GM19438 (cell line): ENCODE results near the gene TEDDM1.
"Not testable (repeated sequence)": the region's sequence is repeated elsewhere in the genome, so short reads cannot be mapped to it uniquely, and the experiment has no call there.

Source experiments
- ATAC-seq: cut with Tn5 transposase; IDR thresholded peaks from one replicate; pipeline ENCODE4 v1.9.1; 2021; ENCODE audit warnings: low read depth; ENCODE audit not compliant: unreplicated experiment

The TEDDM1 gene

GRCh38 chr1:182383037-182383661, 17.3 kb downstream of the TEDDM1 start:
- ATAC-seq = no peak

GRCh38 chr1:182381962-182382819, 18.3 kb downstream of the TEDDM1 start:
- ATAC-seq = no peak

- no peak for ATAC-seq
Observed at GRCh38 chr1:182380199-182380598, 20.3 kb downstream of the TEDDM1 start.

GRCh38 chr1:182379781-182380180, 20.7 kb downstream of the TEDDM1 start:
- not testable (repeated sequence) for ATAC-seq

GRCh38 chr1:182376936-182377574, 23.4 kb downstream of the TEDDM1 start:
- no peak for ATAC-seq

- no peak for ATAC-seq
Observed at GRCh38 chr1:182374101-182374834, 26.2 kb downstream of the TEDDM1 start.

DNA sequence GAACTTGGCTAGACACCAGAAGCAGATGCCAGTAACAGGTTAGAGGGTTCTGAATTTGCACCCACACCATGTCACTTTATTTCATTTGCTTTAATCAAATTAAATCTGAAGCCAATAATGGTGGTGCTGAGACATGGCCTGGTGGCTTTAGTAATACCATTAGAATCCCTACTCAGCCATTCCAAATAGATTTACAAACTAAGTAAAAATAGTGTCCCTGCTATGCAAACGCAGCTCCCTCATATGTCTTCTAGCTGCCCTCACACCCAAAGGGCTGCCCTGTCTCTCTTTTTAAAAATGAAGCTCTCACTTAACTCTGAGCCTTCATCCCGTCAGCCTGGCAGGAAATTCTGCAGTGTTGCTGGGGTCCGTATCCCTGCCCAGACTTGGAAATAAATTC, 29.9 kb downstream of the TEDDM1 start:
- no peak for ATAC-seq

GRCh38 chr1:182368903-182369302, 31.6 kb downstream of the TEDDM1 start:
- ATAC-seq = no peak

DNA sequence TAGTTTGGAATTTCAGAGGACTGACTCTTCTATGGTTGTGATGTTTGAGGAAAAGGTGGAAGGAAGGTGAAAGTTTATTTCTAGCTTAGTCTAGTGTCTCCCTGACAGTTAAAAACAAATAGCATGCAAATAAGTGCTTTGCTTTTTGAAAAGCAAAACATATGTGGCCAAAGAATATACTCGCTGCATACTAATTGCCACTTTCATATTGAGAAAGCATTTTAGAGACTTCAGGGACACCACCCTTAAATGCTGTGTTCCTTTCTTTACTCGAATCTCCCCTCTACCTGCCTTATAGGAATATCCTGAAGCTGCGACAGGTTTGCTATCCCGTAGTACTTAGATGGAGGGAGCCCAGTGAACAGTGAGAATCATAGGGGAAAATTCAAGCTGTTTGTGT, 32.1 kb downstream of the TEDDM1 start:
- ATAC-seq = no peak

DNA sequence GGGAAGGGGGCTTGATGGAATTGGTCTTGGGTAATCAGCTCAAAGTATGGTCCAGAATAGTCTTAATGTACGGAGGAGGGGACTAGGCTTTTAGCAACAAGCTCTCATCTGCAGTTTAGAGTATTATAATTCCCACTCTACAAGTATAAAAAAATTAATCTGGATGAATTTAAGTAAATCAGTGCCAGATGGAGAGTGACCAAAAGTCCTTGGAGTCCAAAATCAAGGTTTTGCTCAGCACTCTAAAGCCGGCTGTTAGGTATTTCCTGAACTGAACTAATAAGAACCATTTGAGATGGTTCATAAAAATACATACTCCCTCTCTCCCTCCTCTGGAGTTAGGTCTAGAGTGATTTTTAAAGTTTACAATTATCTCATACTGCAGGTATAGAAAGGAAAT, 32.5 kb downstream of the TEDDM1 start:
- no peak for ATAC-seq

DNA sequence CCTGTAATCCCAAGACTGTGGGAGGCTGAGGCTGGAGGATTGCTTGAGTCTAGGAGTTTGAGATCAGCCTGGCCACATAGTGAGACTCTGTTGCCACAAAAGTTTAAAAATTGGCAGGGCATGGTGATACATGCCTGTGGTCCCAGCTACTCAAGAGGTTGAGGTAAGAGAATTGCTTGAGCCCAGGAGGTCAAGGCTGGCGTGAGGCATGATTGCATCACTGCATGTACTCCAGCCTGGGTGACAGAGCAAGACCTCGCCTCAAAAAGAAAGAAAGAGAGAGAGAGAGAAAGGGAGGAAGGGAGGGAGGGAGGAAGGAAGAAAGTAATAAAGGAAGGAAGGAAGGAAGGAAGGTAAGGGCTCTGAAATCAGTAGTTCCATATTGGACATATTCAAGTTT, 33.9 kb downstream of the TEDDM1 start:
- no peak for ATAC-seq

DNA sequence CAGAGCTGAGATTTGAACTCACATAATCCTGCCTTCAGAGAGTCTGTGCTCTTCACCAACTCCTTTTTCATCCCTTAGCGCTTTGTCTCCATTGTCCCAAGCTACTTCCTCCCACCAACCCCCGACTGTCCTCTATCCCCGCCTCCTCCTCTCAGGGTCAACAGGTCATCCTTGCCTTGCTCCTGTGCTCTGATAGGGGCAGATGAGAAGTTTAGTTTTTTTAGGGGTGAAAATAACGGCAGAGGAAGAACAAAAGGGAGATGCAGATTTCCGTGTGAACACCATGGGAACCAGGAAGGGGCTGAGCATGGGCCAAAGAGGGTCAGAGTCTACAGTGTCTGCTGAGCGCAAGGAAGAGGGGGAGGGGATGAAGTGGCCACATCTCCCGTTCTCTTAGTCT, 40.8 kb downstream of the TEDDM1 start:
- no peak for ATAC-seq

GRCh38 chr1:182357913-182358312, 42.6 kb downstream of the TEDDM1 start:
- no peak for ATAC-seq

GRCh38 chr1:182357171-182357570, 43.3 kb downstream of the TEDDM1 start:
- ATAC-seq = no peak

DNA sequence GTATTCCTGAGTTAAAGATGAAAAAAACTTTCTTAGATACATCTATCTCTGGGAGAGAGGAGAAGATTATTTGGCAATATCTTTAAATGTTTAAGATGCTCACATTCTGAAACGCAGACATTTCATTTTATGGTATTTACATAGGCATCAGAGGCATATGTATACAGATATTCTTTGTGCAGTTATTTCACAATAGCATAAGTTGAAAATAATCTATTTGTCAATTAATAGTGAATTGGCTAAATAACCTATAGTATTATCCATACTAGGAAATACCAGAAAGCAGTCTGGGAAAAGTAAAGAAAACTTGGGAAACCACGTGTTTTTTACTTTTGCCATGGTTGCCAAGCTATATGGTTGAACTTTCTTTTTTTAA, 44.8 kb downstream of the TEDDM1 start:
- no peak for ATAC-seq

GRCh38 chr1:182351790-182352364, 48.6 kb downstream of the TEDDM1 start:
- no peak for ATAC-seq

DNA sequence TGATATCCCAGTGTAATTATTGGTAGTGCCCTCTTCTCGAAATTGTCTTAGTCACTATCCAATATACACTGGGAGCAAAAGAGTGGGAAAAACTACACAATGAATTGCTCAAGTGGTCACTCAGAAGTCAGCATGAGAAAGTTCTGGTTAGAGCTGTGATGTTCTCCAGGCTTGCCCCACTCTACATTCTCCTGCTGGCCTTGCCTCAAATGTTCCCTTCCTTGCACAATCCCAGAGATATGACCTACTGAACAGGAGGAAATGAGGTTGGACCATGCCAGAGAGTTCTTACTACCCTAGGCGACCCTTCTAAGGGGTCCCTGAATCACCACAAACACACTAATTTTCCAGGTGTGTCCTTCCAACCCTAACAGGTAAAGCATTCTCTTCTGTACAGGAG, 49.6 kb downstream of the TEDDM1 start:
- no peak for ATAC-seq

DNA sequence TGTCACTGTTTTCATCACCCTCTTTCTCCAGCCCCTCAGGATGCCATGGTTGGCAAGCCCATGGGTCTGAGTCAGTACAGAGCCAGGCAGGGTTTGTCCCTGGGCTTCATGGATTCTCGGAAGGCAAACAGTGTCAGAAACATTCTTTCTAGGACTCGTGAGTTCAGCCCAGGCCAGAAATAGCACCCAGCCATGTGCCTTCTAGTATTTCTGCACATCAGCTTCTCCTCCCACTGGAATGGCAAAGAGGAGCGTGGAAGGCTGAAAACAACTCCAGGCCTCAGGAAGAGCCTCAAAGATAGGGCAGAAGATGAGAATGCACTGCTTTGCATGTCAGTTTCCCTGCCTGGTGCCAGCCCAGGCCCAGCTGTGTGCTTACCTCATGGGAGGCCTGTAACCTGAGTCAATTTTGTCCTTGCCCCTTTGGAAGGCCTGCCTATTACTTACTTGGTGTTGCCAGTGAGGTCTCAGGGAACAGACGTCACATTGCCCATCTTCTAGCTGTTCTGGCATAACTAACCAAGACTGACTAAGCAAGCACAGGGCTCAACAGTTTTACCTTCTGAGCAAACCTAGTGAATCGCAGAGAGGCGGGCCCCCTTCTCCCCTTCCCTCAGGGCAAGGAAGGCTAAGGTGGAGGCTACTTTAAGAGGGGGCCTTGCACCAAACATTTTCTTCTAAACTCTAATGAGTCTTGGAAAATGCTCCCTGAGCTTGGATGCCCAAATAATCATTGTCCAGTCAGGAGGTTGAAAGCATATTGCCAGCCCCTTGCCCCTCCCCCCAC, 51.3 kb downstream of the TEDDM1 start:
- no peak for ATAC-seq
